Measurements from ENCODE around the gene ATAD2B.

- TF ChIP-seq CTCF (IDR thresholded peaks at IDR 0.05): no peak
- no peak for TF ChIP-seq POLR2AphosphoS5 (IDR thresholded peaks at IDR 0.05)
- TF ChIP-seq POLR2A (IDR thresholded peaks at IDR 0.05): no peak
- TF ChIP-seq EP300 (IDR thresholded peaks at IDR 0.05; ENCODE audit: low read depth): no peak
Observed at GRCh38 chr2:23713351-23713750, 213.6 kb downstream of the ATAD2B start.

All from transverse colon (tissue), 4 donors.